GM20000 (cell line): ENCODE data around the gene RUFY4.

Experiments used
- DNase-seq: peaks from one replicate; pipeline ENCODE4 v3.0.0; 2012; ENCODE audit warnings: low spot score
- CTCF ChIP-seq: IDR thresholded peaks from 2 replicates; pipeline ENCODE4 v1.5.1; 2012; ENCODE audit warnings: mild to moderate bottlenecking, control low read depth; ENCODE audit errors: extremely low read depth, missing control alignments

The RUFY4 gene

DNA sequence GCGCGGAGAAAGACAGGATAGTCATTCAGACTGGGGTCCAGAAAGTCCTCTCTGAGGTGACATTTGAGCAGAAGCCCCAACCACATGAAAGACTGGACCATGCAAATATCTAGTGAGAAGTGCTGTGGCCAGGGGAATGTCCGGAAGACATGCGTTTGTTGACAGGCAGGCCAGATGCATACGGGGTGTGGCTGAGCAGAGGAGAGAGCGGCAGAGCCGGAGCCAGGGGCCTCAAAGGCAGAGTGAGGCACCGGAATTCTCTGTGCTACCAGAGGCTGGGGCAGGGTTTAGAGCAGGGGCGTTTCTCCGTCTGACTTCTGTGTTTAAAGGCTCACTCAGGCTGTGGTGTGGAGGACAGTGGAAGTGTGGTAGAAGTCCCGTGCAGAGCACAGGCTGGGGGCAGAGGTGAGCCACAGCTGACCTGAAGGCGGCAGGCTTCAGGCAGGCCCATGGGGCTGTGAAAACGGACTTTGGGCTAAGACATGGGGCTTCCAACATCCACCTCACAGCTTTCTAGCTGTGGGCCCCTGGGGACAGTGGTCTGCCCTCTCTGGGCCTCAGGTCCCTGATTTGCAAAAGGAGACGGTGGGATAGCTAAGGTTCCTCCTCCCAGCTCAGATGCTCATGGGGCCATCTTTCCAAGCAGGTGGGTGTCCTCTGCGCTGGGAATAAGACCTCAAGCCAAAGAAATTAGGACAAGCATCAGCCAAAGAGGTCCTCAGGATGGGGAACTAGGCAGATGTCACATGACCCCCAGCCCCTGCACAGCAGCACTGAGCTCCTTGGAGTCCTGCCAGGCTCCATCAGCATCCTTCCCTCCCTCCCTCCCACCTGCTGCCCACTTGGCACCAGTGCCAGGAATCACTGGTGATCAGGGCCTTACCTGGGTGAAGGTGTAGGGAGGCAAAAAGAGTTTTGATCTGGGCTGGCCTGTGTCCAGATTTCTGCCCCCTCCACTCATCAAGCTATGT, 11.2 kb downstream of the RUFY4 start:
- DNase-seq: no peak
- no peak for TF ChIP-seq CTCF

DNA sequence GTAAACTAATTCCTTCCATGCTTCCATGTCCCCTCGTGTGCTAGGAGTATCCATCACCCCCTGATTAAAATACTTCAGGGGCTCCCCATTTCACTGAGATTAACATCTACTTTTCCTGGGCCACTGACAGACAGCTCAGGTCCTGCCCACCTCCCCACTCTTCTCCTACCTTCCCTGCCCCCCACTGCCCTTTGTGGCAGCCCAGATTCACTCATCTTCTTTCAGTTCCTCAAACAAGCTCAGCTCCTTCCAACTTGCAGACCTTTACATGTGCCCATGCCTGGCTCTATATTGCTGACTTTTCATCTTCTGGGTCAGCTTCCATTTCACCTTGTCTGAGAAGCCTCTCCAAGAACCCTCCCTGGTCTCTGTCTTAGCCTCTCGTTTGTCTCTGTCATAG, 12.0 kb downstream of the RUFY4 start:
- no peak for TF ChIP-seq CTCF
- DNase-seq: peak; percentile 46

DNA sequence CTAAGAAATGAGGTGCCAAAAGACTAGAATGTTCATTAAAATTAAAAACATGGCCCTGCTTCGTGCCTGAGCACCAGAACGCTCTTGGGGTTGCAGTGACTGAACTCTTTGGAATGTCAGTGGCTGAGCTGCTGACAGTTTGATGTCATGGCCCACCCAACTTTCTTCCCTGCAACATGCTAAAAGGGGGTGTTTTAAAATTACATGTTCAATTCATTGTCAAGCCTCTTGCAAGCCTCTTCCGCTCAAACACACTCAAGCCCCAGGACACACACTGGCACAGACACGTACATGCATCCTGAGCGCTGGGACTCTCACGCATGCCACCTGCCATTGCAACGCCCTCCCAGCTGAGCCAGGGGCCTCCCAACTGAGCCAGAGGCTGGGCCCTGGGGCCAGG, 12.6 kb downstream of the RUFY4 start:
- TF ChIP-seq CTCF: no peak
- DNase-seq: no peak

GRCh38 chr2:218082586-218083351, 13.7 kb downstream of the RUFY4 start:
- TF ChIP-seq CTCF: no peak
- no peak for DNase-seq

GRCh38 chr2:218083352-218083676, 14.3 kb downstream of the RUFY4 start:
- no peak for DNase-seq
- no peak for TF ChIP-seq CTCF

DNA sequence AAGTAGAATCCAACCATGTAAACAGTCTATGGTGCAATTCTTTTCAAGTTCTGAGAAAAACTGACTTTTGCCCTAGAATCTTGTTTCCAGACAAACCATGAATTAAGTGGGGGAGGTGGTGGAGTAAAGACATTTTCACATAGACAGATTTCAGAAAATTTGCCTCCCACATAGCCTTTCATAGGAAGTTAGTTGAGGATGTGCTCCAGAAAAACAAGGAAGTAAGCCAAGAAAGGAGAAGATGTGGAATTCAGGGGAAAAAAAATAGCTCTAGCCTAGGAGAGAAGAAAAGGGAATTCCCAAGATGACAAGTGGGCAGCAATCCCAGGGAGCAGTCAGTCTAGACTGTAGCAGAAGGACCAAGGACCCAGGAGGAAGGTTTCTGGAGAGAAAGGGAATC, 17.4 kb downstream of the RUFY4 start:
- DNase-seq: no peak
- no peak for TF ChIP-seq CTCF

GRCh38 chr2:218089259-218089658, 20.2 kb downstream of the RUFY4 start:
- no peak for TF ChIP-seq CTCF
- DNase-seq: no peak
